Transverse colon (tissue), 3 donors: ENCODE results near the gene CFHR5.

ENCODE experiments used
- CTCF ChIP-seq, 5 experiments: fragments of 200-600 bp in 3 of 5; fragments of 450-650 bp in 2 of 5; sonication (generic) in 3 of 5; IDR thresholded peaks; 1 replicate in 2 of 5; 2 replicates in 3 of 5; pipeline ENCODE4 v1.5.1; 2016 to 2017; ENCODE audit warnings: antibody characterized with exemption in 5 of 5, inconsistent platforms in 3 of 5, mild to moderate bottlenecking in 2 of 5, moderate library complexity in 1 of 5
- POLR2A ChIP-seq: fragments of 450-650 bp; IDR thresholded peaks from one replicate; pipeline ENCODE4 v1.6.1; 2016; ENCODE audit warnings: antibody characterized with exemption, mild to moderate bottlenecking, moderate library complexity

- TF ChIP-seq CTCF (IDR thresholded peaks at IDR 0.05) (no peak), POLR2A (no peak)
These were observed 65.5 kb downstream of the CFHR5 start for GRCh38 chr1:197042676-197043341.
